Naive thymus-derived CD8-positive, alpha-beta T cell (primary cell): ENCODE measurements around the gene MAP3K5. TPM values are rescaled to one million over a fixed set of nuclear protein-coding genes. Genes with fewer than 3 reads are reported as not detected.
"Not testable (repeated sequence)": the region's sequence is repeated elsewhere in the genome, so short reads cannot be mapped to it uniquely, and the experiment has no call there.

ENCODE experiments used
- ATAC-seq, 2 donors: fragments of 150-1000 bp; cut with Tn5 transposase in 1 of 2; sonication (Bioruptor Pico), chemical (Tn5 transposase) in 1 of 2; 1 replicate in 1 of 2; 2 replicates in 1 of 2; pipeline ENCODE4 v1.10.0; 2021; ENCODE audit warnings: mild to moderate bottlenecking in 2 of 2, moderate library complexity in 2 of 2
- POLR2A ChIA-PET: fragments of 350-600 bp; sonication (Branson Sonifier 250); formaldehyde crosslinking; loops from one replicate; lab custom pipeline; 2021; ENCODE audit warnings: antibody characterized with exemption; lab: Charles Lee
- DNase-seq, 10 donors: peaks; one replicate each; pipeline versions ENCODE4 v3.0.0 to v3.0.0-alpha.2; 2020 to 2022
- H3K27ac Mint-ChIP-seq, 10 donors: one replicate each; pipeline ENCODE4 v1.8.0; 2020 to 2022; ENCODE audit warnings: mild to moderate bottlenecking in 10 of 10, mixed read lengths in 10 of 10, moderate library complexity in 4 of 10, inconsistent platforms in 1 of 10
- H3K27me3 Mint-ChIP-seq, 5 donors: one replicate each; pipeline ENCODE4 v1.8.0; 2021 to 2022; ENCODE audit warnings: mixed read lengths in 5 of 5
- H3K36me3 Mint-ChIP-seq, 3 donors: one replicate each; pipeline ENCODE4 v1.8.0; 2020 to 2022; ENCODE audit warnings: mixed read lengths in 3 of 3, mild to moderate bottlenecking in 2 of 3, inconsistent platforms in 1 of 3
- H3K4me1 Mint-ChIP-seq, 4 donors: one replicate each; pipeline ENCODE4 v1.8.0; 2021 to 2022; ENCODE audit warnings: mixed read lengths in 4 of 4
- H3K4me3 Mint-ChIP-seq, 10 donors: one replicate each; pipeline ENCODE4 v1.8.0; 2020 to 2022; ENCODE audit warnings: mild to moderate bottlenecking in 10 of 10, mixed read lengths in 10 of 10, moderate library complexity in 6 of 10, inconsistent platforms in 1 of 10
- H3K9me3 Mint-ChIP-seq, 9 donors: one replicate each; pipeline ENCODE4 v1.8.0; 2020 to 2022; ENCODE audit warnings: mixed read lengths in 9 of 9, mild to moderate bottlenecking in 3 of 9, inconsistent platforms in 1 of 9, moderate library complexity in 1 of 9
- polyA plus RNA-seq, 3 donors: library from polyadenylated mRNA; unstranded; fragments of 300-500 nt; fragmentation: Illumina TruSeq; gene quantifications; one replicate each; pipeline ENCODE4 v1.2.3, GENCODE V29; 2021
- total RNA-seq, 8 experiments: library from RNA in 2 of 8; stranded (reverse) in 2 of 8; gene quantifications; one replicate each; pipeline ENCODE4 v1.2.3 and lab custom pipeline; 2021 to 2026

Gene MAP3K5
- total and polyA plus RNA-seq, 5 experiments from 2014 or later, result 3.0 to 8.7 (median 4.5) TPM

DNA sequence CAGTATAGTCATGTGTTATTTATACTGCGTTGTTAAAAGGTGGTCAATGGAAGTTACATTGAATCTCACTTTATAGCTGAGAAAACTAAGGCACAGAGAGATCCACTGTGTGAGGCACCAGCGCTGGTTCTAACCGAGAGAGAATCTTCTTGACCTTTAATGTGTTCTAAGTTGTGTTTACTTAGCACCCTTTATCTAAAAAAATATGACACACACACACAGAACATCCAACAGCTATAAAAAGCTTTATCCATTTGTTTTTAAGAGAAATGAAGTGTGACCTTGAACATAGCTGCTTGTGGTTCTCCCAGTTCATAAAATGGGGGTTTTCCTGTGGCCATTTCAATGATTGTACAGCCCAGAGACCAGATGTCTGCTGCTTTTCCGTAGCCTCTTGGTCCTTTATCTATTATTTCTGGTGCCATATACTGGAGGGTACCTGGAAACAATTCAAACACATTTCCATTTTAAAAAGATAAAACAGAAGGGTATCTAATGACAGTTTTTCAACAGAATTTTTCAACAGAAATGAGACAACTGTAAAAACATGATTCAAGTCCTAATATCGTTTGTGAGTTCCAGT is 187.3 kb downstream of the MAP3K5 start:
- Mint-ChIP-seq H3K9me3 (no peaks in the 10 kb centered on the region), H3K36me3 (peaks cover 0 to 49% (median 9%) of the 10 kb centered on the region in 3 donors), H3K27me3 (no peaks in the 10 kb centered on the region), H3K27ac (no peak overlapping the region), H3K4me3 (no peak overlapping the region), H3K4me1 (peaks cover 2 to 8% (median 4%) of the 10 kb centered on the region in 4 donors)
- POLR2A ChIA-PET, result no interaction called here
- no peak for ATAC-seq
- no peak for DNase-seq

DNA sequence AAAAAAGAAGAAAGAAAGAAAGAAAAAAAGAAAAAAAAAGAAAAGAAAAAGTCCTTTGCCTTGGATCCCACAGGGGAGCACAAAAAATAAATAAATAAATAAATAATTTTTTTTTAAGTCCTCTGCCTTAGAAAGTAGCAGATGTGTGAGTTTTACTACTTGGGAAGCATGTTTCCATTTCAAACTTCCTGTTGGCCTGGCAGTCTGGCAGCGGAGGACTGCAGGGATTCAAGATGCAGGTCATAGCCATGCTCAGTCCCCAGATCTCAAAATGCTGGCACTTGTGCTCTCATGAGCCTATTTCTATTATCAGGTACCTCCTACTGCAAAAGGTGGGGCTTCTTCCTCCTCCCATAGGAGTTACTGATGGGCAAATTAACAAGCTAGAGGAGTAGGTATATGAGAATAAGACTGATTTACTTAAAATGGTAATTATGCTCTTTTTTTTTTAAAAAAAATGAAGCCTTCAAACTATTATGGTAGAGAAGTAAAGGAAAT is 187.9 kb downstream of the MAP3K5 start:
- POLR2A ChIA-PET, result no interaction called here
- Mint-ChIP-seq H3K27me3 (no peaks in the 10 kb centered on the region), H3K27ac (no peak overlapping the region), H3K9me3 (no peaks in the 10 kb centered on the region), H3K4me1 (peaks cover 2 to 8% (median 3%) of the 10 kb centered on the region in 4 donors), H3K36me3 (peaks cover 0 to 47% (median 9%) of the 10 kb centered on the region in 3 donors), H3K4me3 (no peak overlapping the region)
- ATAC-seq (no peak), DNase-seq (no peak)

DNA sequence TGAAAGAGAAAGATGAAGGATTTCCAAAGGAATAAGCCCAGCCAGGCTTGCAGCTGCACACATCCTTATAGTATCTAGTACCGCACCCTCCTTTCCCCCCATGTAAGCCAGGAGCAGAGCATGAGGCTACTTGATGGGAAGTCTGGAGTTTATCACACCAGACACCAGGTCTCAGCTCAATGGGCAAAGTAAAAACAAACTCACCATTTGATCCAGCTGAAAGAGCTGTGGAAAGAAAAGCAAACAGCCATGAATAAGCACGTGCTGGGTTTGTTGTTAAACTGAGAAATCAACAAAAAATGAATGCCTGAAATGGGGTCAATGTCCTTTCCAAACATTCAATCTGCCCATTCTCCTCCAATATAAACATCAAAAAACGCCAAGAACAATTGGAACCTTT is 191.5 kb downstream of the MAP3K5 start:
- H3K4me1 Mint-ChIP-seq, result peaks cover 0 to 4% (median 1%) of the 10 kb centered on the region in 4 donors
- POLR2A ChIA-PET, result no interaction called here
- no peaks in the 10 kb centered on the region for H3K27me3 Mint-ChIP-seq
- peaks cover 8 to 54% (median 15%) of the 10 kb centered on the region in 3 donors for H3K36me3 Mint-ChIP-seq
- H3K27ac Mint-ChIP-seq, result no peak overlapping the region
- H3K9me3 Mint-ChIP-seq, result no peaks in the 10 kb centered on the region
- ATAC-seq, result no peak
- H3K4me3 Mint-ChIP-seq, result no peak overlapping the region
- DNase-seq, result no peak

DNA sequence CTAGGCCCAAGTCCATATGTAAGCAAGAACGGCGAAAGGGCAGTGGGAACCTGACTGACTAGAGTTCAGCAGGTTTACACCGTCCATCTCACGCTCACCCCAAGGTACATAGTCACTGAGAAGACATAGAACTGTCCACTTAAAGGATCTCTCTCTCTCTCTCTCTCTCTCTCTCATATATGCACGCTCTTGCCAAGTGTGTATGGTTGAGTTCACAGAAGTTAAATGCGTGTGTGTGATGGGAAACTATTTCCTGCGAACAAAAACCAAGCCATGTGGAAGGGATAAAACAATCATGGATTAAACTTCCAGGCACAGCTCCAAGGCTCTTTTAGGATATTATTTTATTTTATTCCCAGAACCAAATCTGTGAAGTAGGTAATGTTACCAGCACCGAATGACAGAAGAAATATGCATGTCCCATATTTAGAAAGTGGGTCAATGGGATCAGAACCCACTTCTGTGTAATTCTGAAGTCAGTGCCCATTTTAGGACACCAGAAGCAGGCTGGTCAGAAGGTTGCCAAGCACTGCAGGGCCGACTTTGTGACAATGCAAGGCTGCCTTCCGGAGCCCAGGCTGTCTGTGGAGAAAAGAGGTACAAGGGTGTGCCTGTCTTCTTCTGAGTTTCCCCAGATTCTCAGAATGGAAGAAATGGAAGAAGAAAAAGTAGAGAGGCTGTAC is 192.8 kb downstream of the MAP3K5 start:
- DNase-seq, result no peak
- no peaks in the 10 kb centered on the region for H3K27me3 Mint-ChIP-seq
- H3K9me3 Mint-ChIP-seq, result no peaks in the 10 kb centered on the region
- peaks cover 4 to 7% (median 6%) of the 10 kb centered on the region in 4 donors for H3K4me1 Mint-ChIP-seq
- H3K36me3 Mint-ChIP-seq, result peaks cover 8 to 43% (median 9%) of the 10 kb centered on the region in 3 donors
- ATAC-seq, result no peak
- no peak overlapping the region for H3K4me3 Mint-ChIP-seq
- no peak overlapping the region for H3K27ac Mint-ChIP-seq
- POLR2A ChIA-PET, result no interaction called here

DNA sequence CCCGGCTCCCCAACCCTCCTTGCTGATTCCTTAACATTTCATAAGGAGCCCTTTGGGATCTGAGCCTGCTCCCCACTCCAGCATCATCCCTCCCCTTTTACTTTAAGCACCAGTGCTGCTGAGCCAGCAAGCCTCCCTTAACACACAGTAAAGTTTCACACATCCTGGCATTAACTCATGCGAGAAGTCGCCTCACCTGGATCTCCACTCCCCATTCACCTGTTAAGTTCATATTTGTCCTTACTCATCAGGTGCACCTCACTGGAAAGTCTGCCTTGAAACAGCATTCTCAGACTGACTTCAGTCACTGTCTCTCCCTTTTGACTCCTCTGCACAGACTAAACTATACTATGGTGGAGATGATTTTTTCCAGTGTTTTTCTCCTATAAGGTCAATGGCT is 194.2 kb downstream of the MAP3K5 start:
- Mint-ChIP-seq H3K27ac (peak overlapping the region in 1 of 10 donors; percentile 5), H3K27me3 (no peaks in the 10 kb centered on the region), H3K36me3 (peaks cover 5 to 34% (median 8%) of the 10 kb centered on the region in 3 donors), H3K4me3 (no peak overlapping the region), H3K9me3 (no peaks in the 10 kb centered on the region), H3K4me1 (peaks cover 12 to 21% (median 15%) of the 10 kb centered on the region in 4 donors)
- ATAC-seq, result no peak
- no peak for DNase-seq
- POLR2A ChIA-PET, result no interaction called here

DNA sequence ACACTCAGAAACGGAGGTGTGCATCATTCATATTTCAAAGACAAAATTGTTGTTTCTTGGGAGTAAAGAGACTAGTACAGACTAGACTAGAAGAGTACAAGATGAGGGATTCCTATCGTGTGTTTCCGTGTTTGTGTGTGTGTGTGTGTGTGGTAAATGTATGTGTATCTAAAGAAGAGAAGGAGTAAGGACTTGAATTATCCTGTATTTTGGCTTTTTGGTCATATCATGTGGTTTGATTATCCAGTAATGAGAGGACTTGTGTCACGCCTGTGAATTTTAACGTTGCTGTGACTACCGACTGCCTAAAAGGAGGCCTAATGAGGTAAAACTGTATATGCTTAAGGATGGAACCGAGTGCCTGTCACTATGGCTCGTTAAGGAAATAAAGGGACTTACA is 197.6 kb downstream of the MAP3K5 start:
- no peaks in the 10 kb centered on the region for H3K9me3 Mint-ChIP-seq
- POLR2A ChIA-PET, result no interaction called here
- peaks cover 13 to 46% (median 33%) of the 10 kb centered on the region in 3 donors for H3K36me3 Mint-ChIP-seq
- H3K4me3 Mint-ChIP-seq, result no peak overlapping the region
- ATAC-seq (no peak), DNase-seq (no peak)
- H3K4me1 Mint-ChIP-seq, result peaks cover 12 to 21% (median 15%) of the 10 kb centered on the region in 4 donors
- H3K27me3 Mint-ChIP-seq, result no peaks in the 10 kb centered on the region
- H3K27ac Mint-ChIP-seq, result peak overlapping the region in 4 of 10 donors; percentile 15 to 47 (median 38)

DNA sequence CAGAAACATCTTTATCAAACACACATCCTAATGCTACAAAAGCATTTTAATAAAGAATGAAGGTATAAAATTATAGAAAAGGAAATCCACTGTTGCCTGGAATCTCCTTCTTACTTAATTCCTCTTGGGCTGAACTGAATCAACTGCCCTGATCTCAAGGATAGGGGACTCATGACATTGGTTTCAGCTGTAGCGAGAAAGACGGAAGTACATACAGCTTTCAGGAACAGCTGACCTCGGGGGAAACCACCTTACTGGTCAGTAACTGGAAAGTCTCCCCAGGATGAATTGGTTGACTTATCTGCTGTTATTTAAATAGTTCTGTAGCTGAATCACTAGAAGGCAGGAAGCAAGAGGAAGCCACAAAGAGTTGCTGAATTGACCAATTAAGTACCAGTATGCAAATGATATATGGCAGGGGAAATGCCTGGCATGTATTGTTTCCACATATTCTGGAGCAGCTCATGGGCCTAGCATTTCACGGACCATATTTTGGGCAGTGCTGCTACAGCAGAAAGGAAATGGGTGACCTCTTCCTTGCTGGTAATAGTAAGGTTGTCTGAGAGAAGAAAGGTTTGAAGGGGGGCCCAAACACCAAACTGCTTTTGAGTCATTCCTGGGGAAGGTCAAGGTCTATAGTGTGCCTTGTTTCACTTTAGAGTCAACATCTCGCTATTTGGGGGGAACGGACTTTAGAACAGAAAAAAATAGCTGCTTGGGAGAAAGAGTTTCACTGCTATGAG is 198.4 kb downstream of the MAP3K5 start:
- Mint-ChIP-seq H3K4me1 (peaks cover 12 to 21% (median 15%) of the 10 kb centered on the region in 4 donors), H3K4me3 (peak overlapping the region in 2 of 10 donors; percentile 12 to 27), H3K9me3 (no peaks in the 10 kb centered on the region), H3K27me3 (no peaks in the 10 kb centered on the region), H3K27ac (peak overlapping the region in 6 of 10 donors; percentile 0 to 53 (median 14)), H3K36me3 (peaks cover 13 to 50% (median 38%) of the 10 kb centered on the region in 3 donors)
- ATAC-seq, result peak; percentile 72 to 76
- POLR2A ChIA-PET, result no interaction called here
- DNase-seq, result peak in 4 of 10 donors; percentile 5 to 25 (median 12)

DNA sequence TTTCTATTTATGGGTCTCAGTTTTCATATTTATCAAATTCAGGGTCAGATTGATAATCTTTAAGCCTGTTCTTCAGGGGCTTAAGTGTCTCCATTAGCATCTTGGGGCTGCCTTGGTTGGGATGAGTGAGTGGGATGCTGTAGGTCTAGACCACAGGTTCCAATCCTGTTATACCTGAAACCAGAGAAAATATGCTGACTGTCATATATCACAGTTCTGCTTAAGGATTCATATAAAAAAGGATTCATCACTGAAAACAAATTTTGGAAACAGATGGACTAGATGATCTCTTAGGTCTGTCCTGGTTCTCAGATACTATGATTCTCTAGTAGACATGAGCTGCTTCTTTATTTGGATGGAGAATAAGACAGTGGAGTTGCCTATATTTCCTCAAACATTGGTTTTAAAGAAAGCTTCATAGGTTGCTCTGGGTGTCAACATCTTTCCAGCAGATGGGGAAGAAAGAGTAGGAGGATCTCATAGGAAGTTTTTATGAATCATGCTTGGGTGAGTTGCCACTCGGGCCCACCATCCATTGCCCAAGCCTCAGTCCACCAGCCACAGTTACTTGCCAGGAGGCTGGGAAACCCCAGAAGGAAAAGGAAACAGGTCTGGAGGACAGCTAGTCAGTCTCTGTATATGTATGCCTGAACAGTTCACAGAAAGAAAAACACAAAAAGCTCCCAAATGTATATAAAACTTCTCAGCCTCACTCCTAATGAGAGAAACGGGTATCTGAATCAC is 199.2 kb downstream of the MAP3K5 start:
- Mint-ChIP-seq H3K36me3 (peaks cover 13 to 56% (median 38%) of the 10 kb centered on the region in 3 donors), H3K4me1 (peaks cover 12 to 21% (median 15%) of the 10 kb centered on the region in 4 donors), H3K27ac (peak overlapping the region in 2 of 10 donors; percentile 7 to 47), H3K4me3 (no peak overlapping the region), H3K9me3 (no peaks in the 10 kb centered on the region), H3K27me3 (no peaks in the 10 kb centered on the region)
- DNase-seq (no peak), ATAC-seq (no peak)
- POLR2A ChIA-PET, result no interaction called here

DNA sequence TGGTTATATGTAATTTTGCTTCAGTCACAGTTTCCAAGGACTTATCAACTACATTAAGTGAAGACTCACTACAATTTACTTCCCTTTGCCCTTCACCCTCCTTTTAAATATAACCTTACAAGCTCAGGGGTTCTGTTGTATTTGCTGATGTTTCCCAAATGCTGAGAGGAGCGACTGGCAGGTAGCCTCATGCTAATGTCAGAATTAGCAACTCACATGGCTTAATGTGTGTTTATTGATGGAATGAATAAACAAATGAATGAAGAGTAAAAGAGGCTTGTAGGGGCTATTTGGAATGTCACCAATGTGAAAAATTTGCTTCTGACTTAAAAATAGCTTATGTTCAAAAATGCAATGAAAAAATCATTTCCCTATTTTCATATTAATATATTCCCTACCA is 200.7 kb downstream of the MAP3K5 start:
- H3K4me3 Mint-ChIP-seq, result no peak overlapping the region
- POLR2A ChIA-PET, result no interaction called here
- H3K27me3 Mint-ChIP-seq, result no peaks in the 10 kb centered on the region
- peaks cover 12 to 59% (median 38%) of the 10 kb centered on the region in 3 donors for H3K36me3 Mint-ChIP-seq
- H3K4me1 Mint-ChIP-seq, result peaks cover 12 to 21% (median 15%) of the 10 kb centered on the region in 4 donors
- H3K9me3 Mint-ChIP-seq, result no peaks in the 10 kb centered on the region
- no peak for ATAC-seq
- no peak for DNase-seq
- no peak overlapping the region for H3K27ac Mint-ChIP-seq

DNA sequence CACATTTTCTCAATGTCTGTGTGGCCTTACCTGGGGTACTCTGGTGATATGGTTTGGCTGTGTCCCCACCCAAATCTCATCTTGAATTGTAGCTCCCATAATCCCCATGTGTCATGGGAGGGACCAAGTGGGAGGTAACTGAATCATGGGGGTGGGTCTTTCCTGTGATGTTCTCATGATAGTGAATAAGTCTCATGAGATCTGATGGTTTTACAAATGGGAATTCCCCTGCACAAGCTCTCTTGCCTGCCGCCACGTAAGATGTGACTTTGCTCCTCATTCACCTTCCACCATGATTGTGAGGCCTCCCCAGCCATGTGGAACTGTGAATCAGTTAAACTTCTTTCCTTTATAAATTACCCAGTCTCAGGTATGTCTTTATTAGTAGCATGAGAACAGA is 201.4 kb downstream of the MAP3K5 start:
- POLR2A ChIA-PET, H3K9me3 Mint-ChIP-seq, H3K27me3 Mint-ChIP-seq, H3K27ac Mint-ChIP-seq, H3K4me3 Mint-ChIP-seq, ATAC-seq, DNase-seq: not testable (repeated sequence)
- peaks cover 11 to 19% (median 13%) of the 10 kb centered on the region in 4 donors for H3K4me1 Mint-ChIP-seq
- peaks cover 5 to 55% (median 33%) of the 10 kb centered on the region in 3 donors for H3K36me3 Mint-ChIP-seq

DNA sequence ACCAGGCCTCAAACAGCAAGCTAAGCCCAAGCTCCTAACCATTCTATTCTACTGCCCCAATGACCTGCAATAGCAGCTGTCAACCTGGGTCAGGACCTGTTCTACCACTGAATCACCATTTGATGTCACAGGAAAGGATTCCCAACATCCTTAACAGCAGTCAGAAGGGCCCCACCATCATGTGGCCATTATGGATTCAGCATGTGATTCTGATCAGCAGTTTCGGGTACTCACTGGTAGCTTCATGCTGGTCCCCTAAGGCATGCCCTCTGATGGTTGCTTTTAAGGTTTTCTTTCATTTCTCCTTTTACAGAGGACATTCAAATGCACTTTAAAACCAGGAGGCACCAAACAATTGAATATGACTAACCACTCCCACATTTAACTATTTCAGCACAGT is 204.8 kb downstream of the MAP3K5 start:
- Mint-ChIP-seq H3K27ac (no peak overlapping the region), H3K9me3 (no peaks in the 10 kb centered on the region), H3K36me3 (peaks cover 5 to 60% (median 36%) of the 10 kb centered on the region in 3 donors), H3K4me3 (no peak overlapping the region), H3K27me3 (no peaks in the 10 kb centered on the region), H3K4me1 (no peaks in the 10 kb centered on the region)
- ATAC-seq (no peak), DNase-seq (no peak)
- POLR2A ChIA-PET, result no interaction called here

DNA sequence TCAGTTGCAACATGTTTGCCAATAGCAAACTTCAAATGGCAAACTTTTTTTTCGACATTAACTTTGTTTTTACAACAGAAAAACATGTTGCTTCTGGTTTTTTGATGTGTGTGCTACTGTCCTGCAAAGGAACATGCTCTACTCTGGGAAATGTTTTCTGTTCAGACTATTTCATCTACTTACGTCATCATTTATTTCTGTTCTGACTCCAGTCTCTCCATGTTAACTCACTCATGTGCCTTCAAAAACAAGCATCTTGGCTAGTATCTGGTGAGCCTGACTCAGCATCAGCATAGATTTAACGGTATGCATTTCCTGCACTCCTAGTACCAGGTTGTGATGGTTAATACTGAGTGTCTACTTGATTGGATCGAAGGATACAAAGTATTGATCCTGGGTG is 206.0 kb downstream of the MAP3K5 start:
- DNase-seq, result no peak
- Mint-ChIP-seq H3K36me3 (peaks cover 5 to 54% (median 25%) of the 10 kb centered on the region in 3 donors), H3K4me3 (no peak overlapping the region), H3K27me3 (no peaks in the 10 kb centered on the region), H3K9me3 (no peaks in the 10 kb centered on the region), H3K4me1 (no peaks in the 10 kb centered on the region), H3K27ac (no peak overlapping the region)
- no peak for ATAC-seq
- POLR2A ChIA-PET, result no interaction called here
